ENCODE measurements around the gene UGT1A6. TPM values are rescaled to one million over a fixed set of nuclear protein-coding genes. Genes with fewer than 3 reads are reported as not detected.
"Not testable (repeated sequence)": the region's sequence is repeated elsewhere in the genome, so short reads cannot be mapped to it uniquely, and the experiment has no call there.

Gene UGT1A6
- total RNA-seq, 1 donor, result not detected

DNA sequence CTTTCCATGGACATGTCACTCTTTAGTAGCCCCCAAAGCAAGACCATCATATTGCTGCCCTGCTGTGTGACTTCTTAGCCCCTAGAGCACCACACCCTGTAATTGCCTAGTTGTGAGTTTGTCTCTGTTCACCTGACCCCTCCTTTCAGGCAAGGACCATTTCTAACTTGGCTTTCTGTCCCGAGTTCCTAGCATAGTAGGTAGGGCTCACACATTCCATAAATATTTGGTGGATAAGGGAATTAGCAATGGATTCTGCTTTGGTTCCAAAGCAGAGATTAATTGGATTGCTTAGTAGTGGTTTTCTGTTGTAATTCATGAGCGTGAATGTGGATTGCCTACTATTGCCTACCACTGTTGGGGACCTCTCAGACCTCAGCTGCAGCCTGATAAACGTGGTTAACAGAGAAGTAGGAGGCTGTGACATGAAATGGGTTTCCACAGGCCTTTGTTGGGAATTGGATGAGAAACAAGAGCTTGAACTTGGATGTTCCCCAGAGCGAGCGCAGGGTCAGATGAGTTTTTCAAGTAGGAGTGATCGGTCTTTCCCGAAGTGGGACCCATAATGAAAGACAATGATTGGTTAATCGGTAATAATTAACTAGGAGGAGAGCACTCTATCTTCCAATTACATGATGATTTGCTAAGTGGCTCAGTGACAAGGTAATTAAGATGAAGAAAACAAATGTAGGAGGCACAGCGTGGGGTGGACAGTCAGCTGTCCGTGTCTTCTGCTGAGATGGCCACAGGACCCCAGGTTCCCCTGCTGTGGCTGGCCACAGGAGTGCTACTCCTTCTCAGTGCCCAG is 54.0 kb downstream of the UGT1A6 start:
- H3K9me3 ChIP-seq (ENCODE audit: low read depth, low read length), result peaks cover 3% of the 10 kb centered on the region
- no peak overlapping the region for H3K4me2 ChIP-seq (ENCODE audit: insufficient read depth, low read length)
- H3K27me3 ChIP-seq (ENCODE audit: insufficient read depth, low read length), result peaks cover 6% of the 10 kb centered on the region
- no peaks in the 10 kb centered on the region for H3K36me3 ChIP-seq (ENCODE audit: insufficient read depth, low read length)
- no peak for DNase-seq (ENCODE audit: insufficient read length, low spot score, missing footprints)
- no peak overlapping the region for H3K4me3 ChIP-seq (ENCODE audit: insufficient read depth, low read length)
- H3K4me1 ChIP-seq (ENCODE audit: insufficient read depth, low read length), result peaks cover 3% of the 10 kb centered on the region
- no peaks in the 10 kb centered on the region for H3K79me2 ChIP-seq (ENCODE audit: insufficient read depth, low read length)
- TF ChIP-seq, protein P1, sequence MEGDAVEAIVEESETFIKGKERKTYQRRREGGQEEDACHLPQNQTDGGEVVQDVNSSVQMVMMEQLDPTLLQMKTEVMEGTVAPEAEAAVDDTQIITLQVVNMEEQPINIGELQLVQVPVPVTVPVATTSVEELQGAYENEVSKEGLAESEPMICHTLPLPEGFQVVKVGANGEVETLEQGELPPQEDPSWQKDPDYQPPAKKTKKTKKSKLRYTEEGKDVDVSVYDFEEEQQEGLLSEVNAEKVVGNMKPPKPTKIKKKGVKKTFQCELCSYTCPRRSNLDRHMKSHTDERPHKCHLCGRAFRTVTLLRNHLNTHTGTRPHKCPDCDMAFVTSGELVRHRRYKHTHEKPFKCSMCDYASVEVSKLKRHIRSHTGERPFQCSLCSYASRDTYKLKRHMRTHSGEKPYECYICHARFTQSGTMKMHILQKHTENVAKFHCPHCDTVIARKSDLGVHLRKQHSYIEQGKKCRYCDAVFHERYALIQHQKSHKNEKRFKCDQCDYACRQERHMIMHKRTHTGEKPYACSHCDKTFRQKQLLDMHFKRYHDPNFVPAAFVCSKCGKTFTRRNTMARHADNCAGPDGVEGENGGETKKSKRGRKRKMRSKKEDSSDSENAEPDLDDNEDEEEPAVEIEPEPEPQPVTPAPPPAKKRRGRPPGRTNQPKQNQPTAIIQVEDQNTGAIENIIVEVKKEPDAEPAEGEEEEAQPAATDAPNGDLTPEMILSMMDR (IDR thresholded peaks at IDR 0.05; ENCODE audit: extremely low read depth, low read depth, low read length), result no peak
- no peak overlapping the region for H2AFZ ChIP-seq (ENCODE audit: low read length)
- no peak overlapping the region for H3K27ac ChIP-seq (ENCODE audit: low read depth, low read length)
- H4K20me1 ChIP-seq (ENCODE audit: insufficient read depth, low read length), result no peaks in the 10 kb centered on the region

- H2AFZ ChIP-seq (ENCODE audit: low read length), result no peak overlapping the region
- H3K79me2 ChIP-seq (ENCODE audit: insufficient read depth, low read length), result no peaks in the 10 kb centered on the region
- H3K27me3 ChIP-seq (ENCODE audit: insufficient read depth, low read length), result peaks cover 6% of the 10 kb centered on the region
- no peaks in the 10 kb centered on the region for H3K36me3 ChIP-seq (ENCODE audit: insufficient read depth, low read length)
- DNase-seq (ENCODE audit: insufficient read length, low spot score, missing footprints), result no peak
- H3K9me3 ChIP-seq (ENCODE audit: low read depth, low read length), result peaks cover 3% of the 10 kb centered on the region
- H3K4me1 ChIP-seq (ENCODE audit: insufficient read depth, low read length), result peaks cover 3% of the 10 kb centered on the region
- H3K27ac ChIP-seq (ENCODE audit: low read depth, low read length), result no peak overlapping the region
- no peaks in the 10 kb centered on the region for H4K20me1 ChIP-seq (ENCODE audit: insufficient read depth, low read length)
- H3K4me3 ChIP-seq (ENCODE audit: insufficient read depth, low read length), result no peak overlapping the region
- no peak overlapping the region for H3K4me2 ChIP-seq (ENCODE audit: insufficient read depth, low read length)
- TF ChIP-seq, protein P1 (IDR thresholded peaks at IDR 0.05; ENCODE audit: extremely low read depth, low read depth, low read length), result no peak
Measured at GRCh38 chr2:233747283-233747544, 54.5 kb downstream of the UGT1A6 start.

DNA sequence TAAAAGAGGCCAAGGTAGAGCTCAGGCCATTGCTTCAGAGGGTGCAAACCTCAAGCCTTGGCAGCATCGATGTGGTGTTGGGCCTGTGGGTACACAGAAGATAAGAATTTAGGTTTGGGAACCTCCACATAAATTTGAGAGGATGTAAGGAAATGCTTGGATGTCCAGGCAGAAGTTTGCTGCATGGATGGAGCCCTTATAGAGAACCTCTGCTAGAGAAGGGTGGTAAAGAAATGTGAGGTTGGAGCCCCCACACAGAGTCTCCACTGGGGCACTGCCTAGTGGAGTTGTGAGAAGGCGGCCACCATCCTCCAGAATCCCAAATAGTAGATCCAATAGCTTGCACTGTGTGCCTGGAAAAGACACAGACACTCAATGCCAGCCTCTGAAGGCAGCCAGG is 58.0 kb downstream of the UGT1A6 start:
- H3K79me2 ChIP-seq (ENCODE audit: insufficient read depth, low read length); H2AFZ ChIP-seq (ENCODE audit: low read length); H3K4me3 ChIP-seq (ENCODE audit: insufficient read depth, low read length); H3K27ac ChIP-seq (ENCODE audit: low read depth, low read length); H3K36me3 ChIP-seq (ENCODE audit: insufficient read depth, low read length); H4K20me1 ChIP-seq (ENCODE audit: insufficient read depth, low read length); H3K4me2 ChIP-seq (ENCODE audit: insufficient read depth, low read length); DNase-seq (ENCODE audit: insufficient read length, low spot score, missing footprints); H3K4me1 ChIP-seq (ENCODE audit: insufficient read depth, low read length); H3K27me3 ChIP-seq (ENCODE audit: insufficient read depth, low read length); H3K9me3 ChIP-seq (ENCODE audit: low read depth, low read length): not testable (repeated sequence)

DNA sequence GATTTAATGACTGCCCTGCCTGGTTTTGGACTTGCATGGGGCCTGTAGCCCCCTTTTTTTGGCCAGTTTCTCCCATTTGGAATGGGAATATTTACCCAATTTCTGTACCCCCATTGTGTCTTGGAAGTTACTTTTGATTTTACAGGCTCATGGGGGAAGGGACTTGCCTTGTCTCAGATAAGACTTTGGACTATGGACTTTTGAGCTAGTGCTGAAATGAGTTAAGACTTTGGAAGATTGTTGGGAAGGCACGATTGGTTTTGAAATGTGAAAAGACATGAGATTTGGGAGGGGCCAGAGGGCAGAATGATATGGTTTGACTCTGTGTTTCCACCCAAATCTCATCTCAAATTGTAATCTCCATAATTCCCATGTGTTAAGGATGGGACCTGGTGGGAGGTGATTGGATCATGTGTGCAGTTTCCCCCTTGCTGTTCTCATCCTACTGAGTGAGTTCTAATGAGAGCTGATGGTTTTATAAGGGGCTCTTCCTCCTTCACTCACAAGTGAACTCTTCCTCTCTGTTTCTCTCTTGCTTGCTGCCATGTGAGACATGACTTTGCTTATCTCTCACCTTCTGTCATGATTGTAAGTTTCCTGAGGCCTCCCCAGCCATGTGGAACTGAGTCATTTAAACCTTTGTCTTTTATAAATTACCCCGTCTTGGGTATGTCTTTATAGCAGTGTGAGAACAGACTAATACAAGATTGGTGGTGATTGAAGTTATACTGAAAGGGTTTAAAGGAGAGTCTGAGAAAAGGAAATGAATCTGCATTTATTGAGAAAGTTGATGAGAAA is 58.7 kb downstream of the UGT1A6 start:
- H3K27ac ChIP-seq (ENCODE audit: low read depth, low read length); H3K4me1 ChIP-seq (ENCODE audit: insufficient read depth, low read length); H3K79me2 ChIP-seq (ENCODE audit: insufficient read depth, low read length); DNase-seq (ENCODE audit: insufficient read length, low spot score, missing footprints); H3K4me2 ChIP-seq (ENCODE audit: insufficient read depth, low read length); H2AFZ ChIP-seq (ENCODE audit: low read length); H3K27me3 ChIP-seq (ENCODE audit: insufficient read depth, low read length); H3K4me3 ChIP-seq (ENCODE audit: insufficient read depth, low read length); H3K9me3 ChIP-seq (ENCODE audit: low read depth, low read length); H3K36me3 ChIP-seq (ENCODE audit: insufficient read depth, low read length); H4K20me1 ChIP-seq (ENCODE audit: insufficient read depth, low read length): not testable (repeated sequence)

All from osteoblast (primary cell).